IPS-NIHi7 (cell line): ENCODE results near the gene PKDCC.

Experiments
- DNase-seq: peaks from one replicate; pipeline ENCODE4 v3.0.0; 2012; ENCODE audit warnings: mixed read lengths; ENCODE audit errors: extremely low spot score

The PKDCC gene

GRCh38 chr2:42047488-42048298 is at the start of gene PKDCC:
Gene PKDCC (plus strand): TSS chr2:42048021. CDS start chr2:42048200, 179 bp downstream.
- peak; percentile 94 for DNase-seq

GRCh38 chr2:41998186-41999127 is 49.4 kb upstream of the PKDCC start:
- no peak for DNase-seq

- DNase-seq = no peak
Observed at GRCh38 chr2:41999128-41999480, 48.7 kb upstream of the PKDCC start.

- DNase-seq = no peak
Observed at GRCh38 chr2:41999592-42000281, 48.1 kb upstream of the PKDCC start.

- no peak for DNase-seq
Observed at GRCh38 chr2:42001711-42002201, 46.1 kb upstream of the PKDCC start.

- DNase-seq = no peak
Observed at GRCh38 chr2:42007551-42007950, 40.3 kb upstream of the PKDCC start.

- no peak for DNase-seq
Observed at GRCh38 chr2:42008241-42008921, 39.4 kb upstream of the PKDCC start.

- DNase-seq = no peak
Observed at GRCh38 chr2:42009657-42010580, 37.9 kb upstream of the PKDCC start.

GRCh38 chr2:42010743-42011298 is 37.0 kb upstream of the PKDCC start:
- no peak for DNase-seq

- DNase-seq = no peak
Observed at GRCh38 chr2:42012137-42012536, 35.7 kb upstream of the PKDCC start.

GRCh38 chr2:42012651-42013050 is 35.2 kb upstream of the PKDCC start:
- DNase-seq = no peak

GRCh38 chr2:42013409-42013808 is 34.4 kb upstream of the PKDCC start:
- DNase-seq = no peak

GRCh38 chr2:42021464-42021863 is 26.4 kb upstream of the PKDCC start:
- DNase-seq = no peak

GRCh38 chr2:42025151-42025582 is 22.7 kb upstream of the PKDCC start:
- DNase-seq = peak; percentile 68

- no peak for DNase-seq
Observed at GRCh38 chr2:42026272-42026671, 21.5 kb upstream of the PKDCC start.

GRCh38 chr2:42028571-42029148 is 19.2 kb upstream of the PKDCC start:
- no peak for DNase-seq

GRCh38 chr2:42029171-42029570 is 18.6 kb upstream of the PKDCC start:
- no peak for DNase-seq

- no peak for DNase-seq
Observed at GRCh38 chr2:42029639-42030199, 18.1 kb upstream of the PKDCC start.

- DNase-seq = peak; percentile 68
Observed at GRCh38 chr2:42030200-42030759, 17.5 kb upstream of the PKDCC start.
